Measurements from ENCODE around the gene SLC25A47.
"Not testable (repeated sequence)": the region's sequence is repeated elsewhere in the genome, so short reads cannot be mapped to it uniquely, and the experiment has no call there.

The SLC25A47 gene

DNA sequence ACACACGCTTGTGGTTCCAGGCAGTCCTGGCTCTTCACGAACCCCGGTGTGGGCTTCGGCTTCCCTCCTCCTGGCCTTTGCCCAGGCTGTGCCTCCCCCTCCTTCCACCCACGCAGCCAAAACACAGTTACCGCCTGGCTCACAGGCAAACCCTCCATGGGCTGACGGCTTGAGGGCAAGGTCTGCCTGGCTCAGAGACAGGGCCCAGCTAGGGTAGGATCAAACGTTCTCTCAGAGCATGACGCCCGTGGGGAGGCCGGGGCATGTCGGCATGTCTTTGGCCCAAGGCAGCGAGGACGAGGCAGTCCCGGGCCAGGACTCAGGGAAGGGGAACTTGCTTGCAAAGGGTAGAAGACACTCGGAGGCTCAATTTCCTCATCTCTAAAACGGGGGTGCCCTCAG is 2.1 kb downstream of the SLC25A47 start:
- DNase-seq (ENCODE audit: low read depth, low spot score): no peak

DNA sequence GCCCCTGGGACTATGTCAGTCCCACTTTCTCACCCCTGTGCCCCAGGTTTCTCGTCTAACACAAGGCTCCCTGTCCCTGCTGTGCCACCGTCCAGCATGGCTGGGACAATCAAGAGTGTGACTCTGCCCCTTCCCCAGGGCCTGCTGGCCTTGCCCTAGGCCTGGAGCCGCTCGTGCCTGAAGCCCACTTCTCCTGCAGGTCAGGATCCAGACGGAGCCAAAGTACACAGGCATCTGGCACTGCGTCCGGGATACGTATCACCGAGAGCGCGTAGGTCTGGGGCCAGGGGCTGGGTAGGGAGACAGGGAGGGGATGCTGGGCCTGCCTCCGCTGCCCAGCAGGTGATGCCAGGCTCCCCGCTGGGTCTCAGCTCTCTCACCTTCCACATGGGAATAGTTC is 2.8 kb downstream of the SLC25A47 start:
- no peak for DNase-seq (ENCODE audit: low read depth, low spot score)

DNA sequence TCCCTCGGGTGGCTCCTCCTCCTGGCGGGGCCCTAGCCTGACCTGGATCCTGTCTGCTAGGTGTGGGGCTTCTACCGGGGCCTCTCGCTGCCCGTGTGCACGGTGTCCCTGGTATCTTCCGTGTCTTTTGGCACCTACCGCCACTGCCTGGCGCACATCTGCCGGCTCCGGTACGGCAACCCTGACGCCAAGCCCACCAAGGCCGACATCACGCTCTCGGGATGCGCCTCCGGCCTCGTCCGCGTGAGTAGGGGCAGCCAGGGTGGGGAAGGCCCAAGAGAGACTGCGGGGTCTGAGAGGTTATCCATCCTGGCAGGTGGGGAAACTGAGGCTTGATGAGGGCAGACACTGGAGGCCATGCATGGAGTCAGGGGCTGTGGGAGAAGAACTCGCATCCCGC is 4.0 kb downstream of the SLC25A47 start:
- no peak for DNase-seq (ENCODE audit: low read depth, low spot score)

DNA sequence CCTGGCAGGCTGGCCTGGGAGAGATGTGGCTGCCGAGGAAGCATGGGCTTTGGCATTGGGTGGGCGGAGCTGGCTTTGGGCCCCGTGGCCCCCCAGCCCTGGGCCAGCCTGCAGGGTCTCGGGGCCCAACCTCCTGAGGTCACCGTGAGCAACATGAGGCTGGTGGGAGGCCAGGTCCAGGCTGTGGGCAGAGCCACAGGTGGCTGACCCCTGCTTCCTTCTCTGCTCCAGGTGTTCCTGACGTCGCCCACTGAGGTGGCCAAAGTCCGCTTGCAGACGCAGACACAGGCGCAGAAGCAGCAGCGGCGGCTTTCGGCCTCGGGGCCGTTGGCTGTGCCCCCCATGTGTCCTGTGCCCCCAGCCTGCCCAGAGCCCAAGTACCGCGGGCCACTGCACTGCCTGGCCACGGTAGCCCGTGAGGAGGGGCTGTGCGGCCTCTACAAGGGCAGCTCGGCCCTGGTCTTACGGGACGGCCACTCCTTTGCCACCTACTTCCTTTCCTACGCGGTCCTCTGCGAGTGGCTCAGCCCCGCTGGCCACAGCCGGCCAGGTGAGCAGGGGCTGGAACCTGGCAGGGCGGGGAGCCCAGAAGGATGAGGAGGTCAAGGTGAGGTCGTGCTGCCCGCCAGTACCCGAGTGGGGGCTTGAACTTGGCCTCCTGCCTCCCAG is 5.5 kb downstream of the SLC25A47 start:
- DNase-seq (ENCODE audit: low read depth, low spot score): no peak

DNA sequence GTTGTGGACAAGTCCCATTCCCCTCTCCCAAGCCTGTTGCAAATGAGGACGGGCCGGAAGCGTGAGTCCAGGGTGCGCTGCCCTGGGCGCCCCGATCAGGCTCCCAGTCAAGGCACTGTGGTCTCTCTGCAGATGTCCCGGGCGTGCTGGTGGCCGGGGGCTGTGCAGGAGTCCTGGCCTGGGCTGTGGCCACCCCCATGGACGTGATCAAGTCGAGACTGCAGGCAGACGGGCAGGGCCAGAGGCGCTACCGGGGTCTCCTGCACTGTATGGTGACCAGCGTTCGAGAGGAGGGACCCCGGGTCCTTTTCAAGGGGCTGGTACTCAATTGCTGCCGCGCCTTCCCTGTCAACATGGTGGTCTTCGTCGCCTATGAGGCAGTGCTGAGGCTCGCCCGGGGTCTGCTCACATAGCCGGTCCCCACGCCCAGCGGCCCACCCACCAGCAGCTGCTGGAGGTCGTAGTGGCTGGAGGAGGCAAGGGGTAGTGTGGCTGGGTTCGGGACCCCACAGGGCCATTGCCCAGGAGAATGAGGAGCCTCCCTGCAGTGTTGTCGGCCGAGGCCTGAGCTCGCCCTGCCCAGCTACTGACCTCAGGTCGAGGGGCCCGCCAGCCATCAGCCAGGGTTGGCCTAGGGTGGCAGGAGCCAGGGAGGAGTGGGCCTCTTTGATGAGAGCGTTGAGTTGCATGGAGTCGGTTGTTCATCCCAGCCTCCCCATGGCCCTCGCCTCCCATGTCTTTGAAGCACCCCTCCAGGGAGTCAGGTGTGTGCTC is 6.3 kb downstream of the SLC25A47 start:
- no peak for DNase-seq (ENCODE audit: low read depth, low spot score)

DNA sequence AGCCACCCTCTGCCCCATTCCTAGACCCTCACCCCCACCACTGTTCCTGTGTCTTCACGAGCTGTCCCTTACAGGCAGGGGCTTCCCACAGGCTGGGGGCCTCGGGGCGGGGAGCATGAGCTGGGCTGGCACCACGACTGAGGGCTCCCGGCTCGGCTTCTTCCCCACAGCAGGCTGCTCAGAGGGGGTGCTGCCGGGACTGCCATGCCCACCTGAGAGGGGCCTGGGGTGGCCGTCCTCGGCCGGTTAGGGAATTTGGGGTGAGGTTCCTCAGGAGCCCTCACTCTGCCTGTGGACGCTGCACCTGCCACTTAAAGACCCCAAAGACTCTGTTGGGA is 6.8 kb downstream of the SLC25A47 start:
- no peak for DNase-seq (ENCODE audit: low read depth, low spot score)

DNA sequence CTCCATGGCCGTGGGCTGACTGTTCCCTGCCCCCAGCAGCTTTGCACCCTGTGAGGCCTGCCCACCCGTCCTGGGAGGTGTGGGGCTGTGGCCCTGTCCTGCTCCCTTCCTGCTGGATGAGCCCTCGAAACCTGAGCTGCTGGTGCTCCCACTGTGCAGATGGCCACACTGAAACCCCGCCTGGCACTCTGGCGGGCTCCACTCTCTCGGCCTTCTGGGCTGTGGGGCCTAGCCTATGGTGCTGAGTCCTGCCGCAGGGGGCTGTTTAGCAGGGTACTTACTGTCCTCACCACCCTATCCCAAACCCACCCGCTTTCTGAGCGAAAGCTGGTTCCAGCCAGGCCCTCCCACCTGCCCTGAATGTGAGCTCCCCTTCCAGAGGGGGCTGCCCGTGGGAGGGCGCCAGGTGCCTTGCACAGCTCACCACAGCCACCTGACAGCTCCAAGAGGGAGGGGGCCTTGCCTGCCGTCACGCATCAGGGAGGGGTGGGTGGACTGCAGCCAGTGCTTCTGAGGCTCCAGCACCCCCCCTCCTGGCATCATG is 7.3 kb downstream of the SLC25A47 start:
- no peak for DNase-seq (ENCODE audit: low read depth, low spot score)

DNA sequence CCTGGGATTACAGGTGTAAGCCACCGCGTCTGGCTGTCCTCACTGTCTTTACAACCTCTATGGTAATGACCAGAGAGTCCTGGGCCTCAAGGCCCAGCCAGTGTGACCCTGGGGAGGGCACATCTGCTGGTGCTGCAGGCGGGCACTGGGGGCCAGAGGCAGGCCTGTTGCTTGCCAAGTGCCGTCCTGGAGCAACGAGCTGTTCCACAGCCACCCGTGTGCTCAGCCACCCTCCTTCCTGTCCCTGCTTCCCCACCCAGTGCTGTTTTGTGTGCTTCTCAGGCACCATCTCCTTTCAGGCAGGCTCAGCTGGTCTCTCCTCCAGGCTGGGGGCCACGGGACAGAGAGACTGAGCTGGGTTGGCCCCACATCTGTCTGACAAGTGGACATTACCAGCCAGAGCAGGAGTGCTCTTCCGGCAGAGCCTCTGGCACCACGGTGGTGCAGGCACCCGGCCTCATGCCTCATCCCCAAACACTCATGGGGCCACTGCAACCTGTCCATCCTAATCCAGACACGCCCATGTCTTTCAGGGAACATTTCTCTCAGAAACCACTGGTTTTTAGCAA is 9.0 kb downstream of the SLC25A47 start:
- no peak for DNase-seq (ENCODE audit: low read depth, low spot score)

DNA sequence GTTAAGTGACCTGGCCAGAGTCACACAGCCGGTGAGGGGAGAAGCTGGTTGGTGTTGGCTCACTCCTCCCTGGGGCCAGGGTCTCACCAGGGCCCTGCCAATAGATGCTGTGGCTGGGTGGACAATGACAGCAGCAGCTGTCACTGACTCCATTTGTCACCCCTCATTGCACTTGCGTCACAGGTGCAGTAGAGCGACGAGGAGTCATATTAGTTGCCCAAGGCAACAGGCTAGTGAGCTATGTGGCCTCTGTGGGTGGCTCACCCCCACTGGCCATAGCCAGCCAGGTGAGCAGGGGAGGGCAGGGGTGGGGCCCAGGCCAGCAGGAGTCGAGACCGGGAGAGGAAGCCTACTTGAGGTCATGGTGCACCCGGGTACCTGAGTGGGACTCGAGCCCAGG is 9.7 kb downstream of the SLC25A47 start:
- no peak for DNase-seq (ENCODE audit: low read depth, low spot score)

DNA sequence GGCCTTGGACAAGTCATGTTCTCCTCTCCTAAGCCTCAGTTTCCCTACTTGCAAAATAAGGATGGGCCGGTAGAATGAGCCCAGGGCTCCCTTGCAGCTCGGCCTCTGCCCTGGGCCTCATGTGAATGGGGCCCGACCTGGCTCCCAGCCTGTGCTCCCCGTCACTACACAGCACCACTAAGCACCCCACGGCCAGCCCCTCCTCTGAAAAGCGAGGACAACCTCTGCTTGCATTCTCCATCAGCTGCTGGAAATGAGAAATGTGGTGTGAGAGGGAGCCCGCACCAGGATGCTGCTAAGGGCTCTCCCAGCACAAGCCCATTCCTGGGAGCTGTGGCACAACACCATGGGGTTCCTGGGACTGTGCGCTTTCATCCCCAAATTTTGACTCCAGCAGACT is 10.2 kb downstream of the SLC25A47 start:
- no peak for DNase-seq (ENCODE audit: low read depth, low spot score)

DNA sequence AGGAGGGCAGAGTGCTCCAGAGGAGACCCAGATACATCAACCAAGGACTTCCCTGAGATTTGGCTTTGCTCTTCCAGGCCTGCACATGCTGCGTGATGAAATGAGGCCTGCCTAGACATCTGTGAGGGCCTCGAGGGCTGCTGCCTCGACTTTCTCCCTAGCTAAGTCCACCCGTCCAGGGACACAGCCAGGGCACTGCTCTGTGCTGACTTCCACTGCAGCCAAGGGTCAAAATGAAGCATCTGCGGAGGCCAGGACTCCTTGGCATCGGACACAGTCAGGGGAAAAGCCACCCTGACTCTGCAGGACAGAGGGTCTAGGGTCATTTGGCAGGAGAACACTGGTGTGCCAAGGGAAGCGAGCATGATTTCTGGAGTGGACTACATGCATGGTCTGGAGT is 10.7 kb downstream of the SLC25A47 start:
- DNase-seq (ENCODE audit: low read depth, low spot score): no peak

DNA sequence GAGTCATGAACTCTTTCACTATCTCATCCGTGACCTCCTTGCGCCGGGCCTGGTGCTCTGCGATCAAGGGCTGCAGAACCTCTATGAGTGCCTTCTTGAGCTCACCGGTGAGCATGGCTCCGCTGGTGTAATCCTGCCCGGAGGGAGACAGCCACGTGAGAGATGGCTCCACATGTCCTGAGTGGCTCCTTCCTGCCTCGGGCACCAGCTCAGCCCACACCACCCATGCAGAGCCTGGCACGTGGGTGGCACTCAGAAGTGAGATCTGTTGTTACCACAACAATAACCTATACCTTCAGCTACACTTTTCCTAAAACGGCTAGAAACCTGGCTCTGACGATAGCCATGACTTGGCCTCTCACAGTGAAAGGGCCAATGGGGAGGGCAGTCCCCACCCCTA is 11.8 kb downstream of the SLC25A47 start:
- DNase-seq (ENCODE audit: low read depth, low spot score): no peak

DNA sequence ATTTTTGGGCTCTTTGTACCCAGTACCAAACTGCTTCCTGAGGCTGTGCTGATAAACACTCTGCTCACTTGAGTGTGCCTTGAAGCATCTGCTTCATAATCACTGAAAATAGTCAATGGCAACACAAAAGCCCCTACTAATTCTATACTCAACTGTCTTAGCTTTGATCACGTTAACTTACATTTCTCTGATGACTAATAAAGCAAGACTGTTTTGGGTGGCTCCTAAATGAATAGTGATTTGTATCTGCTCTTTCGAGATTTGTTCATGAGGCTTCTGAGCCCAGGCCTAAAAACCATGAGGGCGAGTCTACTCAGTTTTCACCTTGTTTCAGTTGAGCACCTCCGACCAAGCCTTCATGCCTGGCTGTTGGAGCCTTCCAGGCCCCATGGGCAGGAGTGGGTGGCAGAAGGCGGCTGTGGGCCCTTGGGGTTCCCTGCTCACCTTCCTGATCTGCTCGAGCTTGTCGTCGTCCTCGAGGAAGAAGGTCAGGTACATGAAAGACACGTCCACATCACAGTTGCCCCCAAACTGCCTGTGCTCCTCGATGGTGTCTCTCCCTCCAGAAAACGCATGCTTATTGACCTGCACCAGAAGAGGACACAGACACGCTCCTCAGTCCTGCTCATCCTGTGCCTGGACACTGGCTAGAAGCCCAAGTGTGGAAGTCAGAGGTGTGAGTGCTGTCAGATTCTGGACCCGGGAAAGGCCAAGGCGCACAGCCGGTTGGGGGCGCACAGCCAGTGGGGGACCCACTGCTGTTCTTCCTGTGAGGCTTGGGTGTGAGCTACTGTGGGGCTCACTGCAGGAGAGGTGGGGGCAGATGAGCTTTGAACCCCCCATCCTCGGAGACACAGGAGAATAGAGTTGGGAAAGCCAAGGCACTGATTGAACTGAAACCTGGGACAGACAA is 13.7 kb downstream of the SLC25A47 start:
- DNase-seq (ENCODE audit: low read depth, low spot score): no peak

DNA sequence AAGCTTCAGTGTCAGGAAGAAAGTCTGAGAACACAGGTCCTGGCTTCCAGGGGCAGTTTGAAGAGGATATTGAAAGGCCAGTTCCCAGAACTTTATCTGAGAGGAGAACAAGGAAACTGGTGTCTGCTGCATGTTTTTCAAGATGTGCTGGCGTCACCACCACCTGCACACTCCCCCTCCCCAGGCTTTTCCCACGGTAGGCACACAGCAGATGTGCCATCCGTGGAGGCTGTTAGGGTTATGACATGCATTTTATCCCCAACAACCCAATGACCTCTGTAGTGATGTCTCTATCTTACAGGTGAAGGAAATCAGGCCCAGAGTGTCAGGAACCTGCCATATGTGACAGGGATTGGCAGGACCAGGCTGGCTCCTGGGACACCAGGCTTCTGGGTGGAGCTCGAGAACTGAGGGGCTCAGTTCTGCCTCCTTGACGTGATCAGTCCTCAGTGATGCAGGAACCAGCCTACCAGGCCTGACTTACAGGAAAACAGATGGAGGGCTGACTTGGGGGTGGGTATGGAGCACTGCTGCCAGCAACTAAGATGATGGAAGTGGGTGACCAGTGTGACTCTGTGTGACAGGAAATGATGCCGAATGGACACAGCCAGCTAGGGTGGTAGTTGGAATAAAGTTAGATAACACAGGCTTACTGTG is 16.8 kb downstream of the SLC25A47 start:
- DNase-seq (ENCODE audit: low read depth, low spot score): no peak

DNA sequence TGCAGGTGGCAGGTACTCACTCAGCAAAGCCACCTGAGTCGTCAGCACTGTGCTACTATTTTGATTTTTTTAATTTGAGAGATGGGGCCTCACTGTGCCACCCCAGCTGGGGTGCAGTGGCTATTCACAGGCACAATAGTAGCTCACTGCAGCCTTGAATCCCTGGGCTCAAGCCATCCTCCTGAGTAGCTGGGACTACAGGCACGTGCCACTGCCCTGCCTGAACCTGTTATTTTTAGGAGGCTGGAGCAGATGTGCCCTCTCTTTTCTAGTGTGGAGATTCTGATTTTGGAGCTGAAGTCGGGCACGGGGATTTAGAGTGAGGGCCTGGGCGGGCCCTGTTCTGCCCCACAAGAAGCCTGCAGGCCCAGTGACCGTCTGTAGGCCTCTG is 17.3 kb downstream of the SLC25A47 start:
- DNase-seq (ENCODE audit: low read depth, low spot score): no peak

DNA sequence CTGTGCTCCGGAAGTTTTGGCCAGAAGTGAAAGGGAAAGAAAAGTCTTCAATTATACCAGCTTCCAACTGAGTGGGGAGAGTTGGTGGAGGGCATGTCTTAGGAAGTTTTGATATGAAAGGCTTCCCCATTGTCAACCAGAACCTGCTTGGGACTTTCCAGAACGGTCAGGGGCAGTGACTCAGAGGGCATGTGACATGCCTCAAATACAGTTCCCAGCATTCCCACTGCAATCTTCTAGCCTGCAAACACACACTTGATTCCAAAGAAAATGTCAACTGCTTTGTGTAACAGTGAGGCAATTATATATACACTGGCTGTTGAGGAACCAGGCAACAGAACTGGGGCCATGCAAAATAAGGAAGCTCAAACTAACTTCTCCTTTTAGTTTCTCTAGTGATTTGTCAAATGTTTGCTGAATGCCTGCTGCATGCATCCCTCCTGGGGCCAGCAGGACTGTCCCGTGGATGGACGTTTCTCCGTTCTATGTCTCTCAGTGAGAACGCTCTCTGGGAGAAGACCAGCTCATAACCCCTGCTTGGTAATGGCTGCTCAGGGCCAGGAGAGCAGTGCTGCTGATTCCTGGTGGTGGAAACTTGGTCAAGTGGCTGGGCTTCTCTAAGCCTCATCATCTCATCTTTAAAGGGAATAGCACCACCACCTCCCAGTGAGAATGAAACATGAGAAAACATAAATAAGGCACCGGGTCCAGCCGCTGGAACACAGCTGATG is 18.3 kb downstream of the SLC25A47 start:
- DNase-seq (ENCODE audit: low read depth, low spot score): peak; percentile 54

DNA sequence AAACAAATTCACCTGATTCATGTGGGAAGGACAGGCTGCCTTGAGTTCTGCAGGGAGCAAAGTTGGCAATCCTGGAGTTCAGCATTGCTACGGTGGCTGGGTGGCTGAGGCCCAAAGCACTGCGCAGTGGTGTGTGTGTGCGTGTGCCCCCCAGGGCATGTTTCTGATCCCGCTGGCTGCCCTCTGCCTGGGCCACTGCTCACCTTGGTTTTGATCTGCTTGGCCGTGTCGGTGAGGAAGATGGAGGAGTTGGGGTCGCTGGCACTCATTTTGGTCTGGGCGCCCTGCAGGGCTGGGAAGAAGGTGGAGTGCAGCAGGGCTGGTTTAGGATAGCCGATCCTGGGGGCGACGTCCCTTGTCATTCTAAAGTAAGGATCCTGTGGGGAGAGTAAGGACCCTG is 19.1 kb downstream of the SLC25A47 start:
- no peak for DNase-seq (ENCODE audit: low read depth, low spot score)

DNA sequence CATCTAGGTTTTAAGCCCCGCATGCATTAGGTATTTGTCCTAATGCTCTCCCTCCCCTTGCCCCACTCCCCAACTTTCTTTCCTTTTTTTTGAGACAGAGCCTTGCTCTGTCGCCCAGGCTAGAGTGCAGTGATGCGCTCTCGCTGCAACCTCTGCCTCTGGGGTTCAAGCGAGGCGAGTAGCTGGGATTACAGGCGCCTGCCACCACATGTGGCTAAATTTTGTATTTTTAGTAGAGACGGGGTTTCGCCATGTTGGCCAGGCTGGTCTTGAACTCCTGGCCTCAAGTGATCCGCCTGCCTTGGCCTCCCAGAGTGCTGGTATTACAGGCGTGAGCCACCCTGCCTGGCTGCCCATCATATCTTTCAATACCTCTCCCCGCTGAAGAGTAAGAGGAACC is 19.7 kb downstream of the SLC25A47 start:
- DNase-seq (ENCODE audit: low read depth, low spot score): not testable (repeated sequence)

DNA sequence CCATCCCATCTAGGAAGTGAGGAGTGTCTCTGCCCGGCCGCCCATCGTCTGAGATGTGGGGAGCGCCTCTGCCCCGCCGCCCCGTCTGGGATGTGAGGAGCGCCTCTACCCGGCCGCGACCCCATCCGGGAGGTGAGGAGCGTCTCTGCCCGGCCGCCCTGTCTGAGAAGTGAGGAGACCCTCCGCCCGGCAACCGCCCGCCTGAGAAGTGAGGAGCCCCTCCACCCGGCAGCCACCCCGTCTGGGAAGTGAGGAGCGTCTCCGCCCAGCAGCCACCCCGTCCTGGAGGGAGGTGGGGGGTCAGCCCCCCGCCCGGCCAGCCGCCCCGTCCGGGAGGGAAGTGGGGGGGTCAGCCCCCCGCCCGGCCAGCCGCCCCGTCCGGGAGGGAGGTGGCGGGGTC is 21.5 kb downstream of the SLC25A47 start:
- DNase-seq (ENCODE audit: low read depth, low spot score): not testable (repeated sequence)

DNA sequence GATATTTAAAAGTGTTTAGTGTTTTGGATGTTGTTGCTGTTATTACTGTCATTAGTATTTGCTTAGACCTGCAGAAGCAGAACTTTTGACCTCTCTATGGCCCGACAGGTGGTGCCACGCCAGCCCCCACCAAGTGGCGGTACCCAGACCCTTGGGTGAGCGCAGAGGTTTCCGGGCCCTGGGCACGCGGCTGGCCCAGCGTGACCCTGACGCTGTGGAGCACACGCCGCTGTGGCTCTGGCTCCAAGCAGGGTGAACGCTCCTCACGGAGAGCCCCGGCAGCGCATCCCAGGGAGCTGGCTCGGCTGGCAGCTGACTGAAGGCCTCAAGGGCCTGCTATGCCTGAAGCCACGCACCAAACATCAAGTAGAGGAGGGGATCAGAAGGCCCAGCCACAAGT is 22.6 kb downstream of the SLC25A47 start:
- DNase-seq (ENCODE audit: low read depth, low spot score): no peak
